Urinary bladder (tissue), 4 donors: ENCODE results near the gene KRTAP12-2. TPM values are rescaled to one million over a fixed set of nuclear protein-coding genes. Genes with fewer than 3 reads are reported as not detected.

Experiments used
- DNase-seq: peaks from one replicate; pipeline ENCODE4 v3.0.0-alpha.2; 2015; ENCODE audit errors: extremely low spot score
- H3K27ac ChIP-seq: one replicate; pipeline ENCODE4 v1.5.1; 2013; ENCODE audit warnings: low read depth, mild to moderate bottlenecking, moderate library complexity
- H3K36me3 ChIP-seq: one replicate; pipeline ENCODE4 v1.6.1; 2013; ENCODE audit warnings: mild to moderate bottlenecking, moderate library complexity; ENCODE audit not compliant: insufficient read depth
- H3K4me1 ChIP-seq: one replicate; pipeline ENCODE4 v1.6.1; 2013; ENCODE audit warnings: mild to moderate bottlenecking, moderate library complexity; ENCODE audit not compliant: insufficient read depth
- H3K4me3 ChIP-seq: one replicate; pipeline ENCODE4 v1.5.1; 2013; ENCODE audit warnings: low read depth, low read length
- WGBS: extraction: QIAGEN DNeasy Blood & Tissue Kit; methylation state at CpG from one replicate; pipeline ENCODE4 v1.1.7; 2013; 5-methylcytosine and 5-hydroxymethylcytosine counted together
- polyA plus RNA-seq: library from polyadenylated mRNA; stranded (reverse); fragments of 200-250 nt; gene quantifications from one replicate; pipeline ENCODE4 v1.2.3, GENCODE V29; 2013
- total RNA-seq: library from RNA; depleted of rRNA; stranded (reverse); fragments of >200 nt; gene quantifications from one replicate; pipeline ENCODE4 v1.2.3, GENCODE V29; 2014
- donor health status: healthy with polysubstance abuse.
- donor health status: healthy.

KRTAP12-2 gene
- total and polyA plus RNA-seq, 2 donors = not detected

DNA sequence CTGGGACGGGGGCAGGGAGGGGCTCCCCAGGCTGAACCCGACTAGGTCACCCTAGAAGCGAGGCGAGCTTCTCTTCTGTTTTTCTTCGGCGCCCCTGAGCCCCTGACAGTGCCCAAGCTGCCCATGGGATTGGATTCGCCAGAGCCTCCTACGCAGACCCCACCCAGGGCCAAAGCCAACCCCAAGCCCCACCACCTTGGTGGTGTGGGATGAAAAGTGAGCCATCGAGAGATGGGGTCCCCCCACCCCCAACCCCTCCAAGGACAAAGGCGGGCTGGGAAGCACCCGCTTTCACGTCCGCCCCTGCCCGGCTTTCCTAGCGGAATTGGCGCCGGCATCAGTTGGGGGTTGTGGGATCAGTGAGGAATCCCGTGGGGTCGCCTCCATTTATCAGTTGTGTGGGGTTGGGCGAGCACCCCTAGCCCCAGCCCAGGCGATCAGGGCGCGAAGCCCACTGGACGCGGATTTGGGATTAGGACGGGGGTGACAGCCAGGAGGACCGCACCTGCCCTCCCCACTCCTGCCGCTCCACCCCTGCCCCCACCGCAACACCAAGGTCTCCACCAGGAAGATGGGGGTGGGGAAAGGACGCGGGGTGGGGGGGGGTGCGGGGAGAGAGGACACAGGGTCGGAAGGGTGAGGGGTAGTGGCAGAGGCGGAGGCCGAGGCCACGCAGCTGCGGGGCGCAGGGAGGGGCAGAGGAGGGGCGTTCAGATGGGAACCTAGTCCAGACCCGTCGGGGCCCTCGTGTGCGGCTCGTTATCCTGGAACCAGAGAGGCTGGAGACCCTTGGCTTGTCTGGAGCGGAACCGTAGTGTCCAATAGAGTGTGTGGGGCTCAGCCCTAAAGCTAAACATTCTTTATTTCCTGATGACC lies 40.2 kb upstream of the KRTAP12-2 start:
- Histone ChIP-seq H3K36me3 (no peaks in the 10 kb centered on the region), H3K27ac (no peak overlapping the region), H3K4me3 (no peak overlapping the region), H3K4me1 (no peaks in the 10 kb centered on the region)
- no peak for DNase-seq
- 2% methylated on average over 45 of the region's 46 CpGs for WGBS

DNA sequence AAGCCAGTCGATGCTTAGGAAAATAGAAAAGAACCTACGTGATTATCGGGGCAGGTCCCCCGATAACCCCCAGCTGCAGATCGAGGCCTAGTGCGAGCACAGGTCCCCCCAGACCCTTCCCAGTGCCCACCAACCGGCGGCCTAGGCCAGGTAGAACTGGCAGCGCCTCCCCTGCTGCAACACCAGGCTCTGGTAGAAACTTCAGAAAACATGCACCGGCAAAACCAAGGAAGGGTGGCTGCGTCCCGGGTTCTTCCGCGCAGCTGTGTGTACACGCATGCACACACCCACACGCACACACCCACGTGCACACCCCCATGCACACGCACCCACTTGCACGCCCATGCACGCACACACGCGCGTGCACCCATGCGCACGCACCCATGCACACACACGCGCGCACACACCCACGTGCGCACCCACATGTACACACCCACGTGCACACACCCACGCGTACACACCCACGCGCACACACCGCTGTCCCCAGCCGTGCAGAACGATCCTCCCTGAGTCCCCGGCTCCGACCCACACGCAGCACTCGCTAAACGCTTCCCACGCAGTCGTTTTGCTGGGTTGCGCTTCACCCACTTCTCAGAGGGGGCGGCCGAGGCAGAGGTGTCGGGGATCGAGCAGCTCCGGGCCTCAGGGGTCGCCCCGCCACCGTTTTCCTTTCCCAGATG lies 39.4 kb upstream of the KRTAP12-2 start:
- 3% methylated on average over 54 of the region's 54 CpGs for WGBS
- DNase-seq = no peak

DNA sequence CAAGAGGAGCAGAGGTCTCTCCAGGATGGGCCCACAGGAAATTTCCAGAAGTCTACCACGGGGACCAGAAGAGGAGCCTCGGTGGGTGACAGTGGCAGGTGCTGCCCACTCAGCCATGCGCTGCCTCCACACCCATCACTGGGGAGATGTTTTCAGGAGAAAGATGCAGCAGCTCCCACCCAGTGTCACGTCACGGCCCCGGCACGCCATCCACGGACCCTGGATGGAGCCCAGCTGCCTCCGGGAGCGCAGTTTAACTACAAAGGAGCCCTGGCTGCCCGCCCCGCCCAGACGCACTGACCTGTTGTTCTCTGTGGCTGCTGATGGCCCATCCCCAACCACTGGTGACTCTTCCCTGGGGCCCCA lies 37.9 kb upstream of the KRTAP12-2 start:
- WGBS = 13% methylated on average over 13 of the region's 13 CpGs
- no peaks in the 10 kb centered on the region for H3K4me1 ChIP-seq
- DNase-seq = no peak
- no peak overlapping the region for H3K4me3 ChIP-seq
- no peaks in the 10 kb centered on the region for H3K36me3 ChIP-seq
- H3K27ac ChIP-seq = no peak overlapping the region

More for the DNA sequence above, 39.4 kb upstream of the KRTAP12-2 start:
- Histone ChIP-seq H3K27ac (no peak overlapping the region), H3K4me1 (no peaks in the 10 kb centered on the region), H3K36me3 (no peaks in the 10 kb centered on the region), H3K4me3 (no peak overlapping the region)

DNA sequence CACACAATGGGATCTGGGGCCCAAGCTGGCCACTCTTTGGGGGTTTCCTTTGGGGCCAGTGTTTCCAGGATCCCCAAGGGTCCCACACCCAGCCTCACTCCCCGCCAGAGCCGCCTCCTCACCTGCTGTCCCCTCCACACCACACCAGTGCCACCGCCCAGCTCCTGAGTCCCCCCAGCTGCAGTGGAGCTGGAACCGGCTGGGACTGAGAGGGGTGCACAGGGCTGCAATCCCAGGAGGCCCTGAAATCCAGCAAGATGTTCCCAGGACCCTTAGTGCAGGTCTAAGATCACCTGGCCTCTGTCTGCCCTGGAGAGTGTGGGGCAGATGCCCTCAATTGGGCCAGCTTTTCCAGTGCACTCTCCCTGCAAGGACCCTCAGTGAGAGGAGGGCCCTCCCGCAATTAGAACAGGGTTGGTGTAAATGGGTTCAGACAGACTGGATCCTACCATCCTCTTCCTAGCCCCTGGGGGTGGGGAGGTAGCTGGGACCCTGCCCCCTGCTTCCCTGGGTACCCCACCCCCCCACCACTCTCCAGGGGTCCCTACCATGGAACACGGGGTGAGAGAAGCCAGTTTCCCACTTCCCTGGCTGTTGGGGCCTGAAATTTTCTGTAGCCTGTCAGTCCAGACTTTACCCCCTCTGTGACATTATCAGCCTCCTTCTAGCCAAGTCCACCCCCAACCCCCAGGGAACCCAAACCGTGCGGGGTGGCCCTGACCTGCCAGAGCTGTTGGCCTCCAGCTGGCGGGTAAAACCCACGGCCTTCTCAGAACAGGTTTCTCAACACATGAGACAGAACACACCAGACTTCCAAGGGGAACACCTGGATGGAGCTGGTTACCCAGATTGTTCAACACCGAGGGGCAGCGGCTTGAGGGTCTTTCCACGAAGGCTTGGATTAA lies 37.3 kb upstream of the KRTAP12-2 start:
- no peaks in the 10 kb centered on the region for H3K36me3 ChIP-seq
- no peaks in the 10 kb centered on the region for H3K4me1 ChIP-seq
- WGBS = 34% methylated on average over 13 of the region's 13 CpGs
- no peak for DNase-seq
- H3K4me3 ChIP-seq = no peak overlapping the region
- no peak overlapping the region for H3K27ac ChIP-seq

DNA sequence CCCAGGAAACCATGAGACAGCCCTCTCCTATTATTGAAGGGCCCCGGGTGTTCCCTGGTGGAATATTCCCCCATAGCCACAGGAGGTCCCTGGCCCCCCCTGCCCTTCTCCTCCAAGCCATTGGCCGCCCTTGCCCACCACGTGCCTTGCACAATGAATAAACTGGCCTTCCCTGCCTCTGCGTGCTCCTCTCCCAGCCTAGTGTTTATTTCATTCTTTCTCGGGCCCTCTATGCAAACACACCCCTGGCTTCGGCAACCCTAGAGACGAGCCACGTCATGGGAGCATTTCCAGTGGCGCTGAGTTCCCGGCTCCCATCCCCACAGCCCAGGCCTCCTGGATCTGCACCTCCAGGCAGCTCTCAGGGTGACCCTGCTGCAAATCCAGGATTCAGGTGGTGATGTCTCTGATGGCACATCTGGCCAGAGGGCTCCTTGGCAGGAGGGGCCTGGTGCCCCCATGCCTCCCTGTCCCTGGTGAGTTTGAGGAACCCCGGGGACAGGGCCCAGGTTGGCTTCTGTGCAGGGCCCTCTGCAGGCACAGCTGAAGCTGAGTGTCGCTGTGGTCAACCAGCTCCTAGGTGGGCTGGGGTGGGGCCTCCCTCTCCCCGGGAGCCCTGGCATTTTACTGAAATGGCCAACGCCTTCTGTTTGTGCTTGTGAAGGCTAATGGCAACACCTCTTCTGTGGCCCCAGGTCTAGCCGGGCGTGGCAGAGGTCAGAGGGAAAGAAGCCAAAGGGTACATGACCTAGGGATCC lies 36.4 kb upstream of the KRTAP12-2 start:
- H3K36me3 ChIP-seq = no peaks in the 10 kb centered on the region
- no peak overlapping the region for H3K4me3 ChIP-seq
- no peak overlapping the region for H3K27ac ChIP-seq
- no peak for DNase-seq
- 35% methylated on average over 16 of the region's 16 CpGs for WGBS
- no peaks in the 10 kb centered on the region for H3K4me1 ChIP-seq

GRCh38 chr21:44702111-44702972 lies 35.6 kb upstream of the KRTAP12-2 start:
- Histone ChIP-seq H3K36me3 (no peaks in the 10 kb centered on the region), H3K4me1 (no peaks in the 10 kb centered on the region), H3K4me3 (no peak overlapping the region), H3K27ac (no peak overlapping the region)
- no peak for DNase-seq
- 68% methylated on average over 22 of the region's 22 CpGs for WGBS

- 17% methylated on average over 12 of the region's 12 CpGs for WGBS
- no peak for DNase-seq
- H3K4me1 ChIP-seq = no peaks in the 10 kb centered on the region
Measured at GRCh38 chr21:44701541-44701940, 34.8 kb upstream of the KRTAP12-2 start.

GRCh38 chr21:44701023-44701400 lies 34.3 kb upstream of the KRTAP12-2 start:
- no peak overlapping the region for H3K27ac ChIP-seq
- no peaks in the 10 kb centered on the region for H3K4me1 ChIP-seq
- H3K4me3 ChIP-seq = no peak overlapping the region
- H3K36me3 ChIP-seq = no peaks in the 10 kb centered on the region
- 79% methylated on average over 14 of the region's 14 CpGs for WGBS
- no peak for DNase-seq

More at GRCh38 chr21:44701541-44701940, 34.8 kb upstream of the KRTAP12-2 start:
- Histone ChIP-seq H3K36me3 (no peaks in the 10 kb centered on the region), H3K4me3 (no peak overlapping the region), H3K27ac (no peak overlapping the region)

DNA sequence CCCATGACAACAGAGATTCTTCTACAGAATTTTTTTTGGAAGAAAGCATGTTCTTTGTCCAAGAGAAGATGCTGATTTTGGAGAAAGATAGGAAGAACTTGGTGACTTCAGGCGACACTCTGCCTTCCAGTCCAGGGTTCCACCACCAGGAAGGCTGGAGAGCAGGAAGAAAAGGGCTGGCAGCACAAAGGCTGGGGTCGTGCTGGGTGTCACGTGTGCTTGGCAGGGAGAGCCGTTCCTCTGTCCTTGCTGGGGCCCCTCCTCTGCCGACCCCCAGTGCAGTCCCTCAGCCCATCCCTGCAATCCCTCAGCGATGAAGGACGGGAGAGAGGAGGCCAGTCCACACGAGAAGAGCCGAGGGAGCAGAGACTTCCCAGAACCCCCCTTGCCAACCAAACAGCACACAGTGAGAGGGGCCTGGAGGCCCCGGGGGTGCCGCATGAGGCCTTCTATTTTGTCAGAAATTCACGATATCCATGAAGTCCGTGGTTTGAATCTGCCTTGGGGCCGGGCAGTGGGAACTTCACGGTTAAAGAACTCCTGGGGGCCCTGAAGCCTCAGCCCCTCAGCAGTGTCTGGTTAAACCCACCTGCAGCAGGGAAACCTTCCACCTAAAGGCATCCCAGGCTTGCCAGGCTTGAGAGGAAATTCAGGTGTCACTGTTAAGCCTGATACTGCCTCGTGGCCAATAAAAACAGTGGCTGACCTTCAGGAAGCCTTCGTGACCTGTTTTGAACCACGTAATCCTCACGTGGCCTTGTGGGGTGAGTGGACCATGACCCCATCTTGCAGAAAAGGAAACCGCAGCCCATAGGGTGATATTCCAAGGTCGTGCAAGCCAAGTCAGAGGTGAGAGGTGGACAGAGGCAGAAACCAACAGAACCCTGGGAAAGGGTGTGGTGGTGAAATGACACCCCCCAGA lies 33.6 kb upstream of the KRTAP12-2 start:
- 41% methylated on average over 21 of the region's 21 CpGs for WGBS
- no peaks in the 10 kb centered on the region for H3K4me1 ChIP-seq
- no peak for DNase-seq
- no peak overlapping the region for H3K27ac ChIP-seq
- H3K4me3 ChIP-seq = no peak overlapping the region
- no peaks in the 10 kb centered on the region for H3K36me3 ChIP-seq

DNA sequence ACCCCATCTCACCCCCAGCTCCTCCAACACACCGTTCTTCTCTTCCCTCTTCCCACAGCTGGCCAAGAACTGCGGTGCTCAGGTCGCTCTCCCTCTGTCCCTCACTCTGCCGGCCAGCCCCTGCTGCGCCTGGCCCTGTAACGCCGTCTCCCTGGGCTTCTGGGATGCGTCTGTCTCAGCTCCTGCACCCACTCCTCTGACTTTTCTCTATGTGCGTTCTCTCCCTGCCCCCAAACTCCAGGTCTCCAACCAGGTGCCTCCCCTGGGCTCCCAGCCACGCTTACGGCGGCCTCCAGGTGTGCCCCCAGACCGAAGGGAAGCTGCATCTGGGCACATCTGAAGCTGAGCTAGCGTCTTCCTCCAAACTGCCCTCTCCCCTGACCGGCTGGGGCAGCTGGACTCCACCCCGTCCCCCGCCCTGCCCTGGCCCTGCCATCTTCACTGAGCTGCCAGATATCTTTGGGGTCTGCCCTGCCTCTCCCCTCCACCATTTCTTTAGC lies 32.8 kb upstream of the KRTAP12-2 start:
- H3K27ac ChIP-seq = no peak overlapping the region
- H3K4me3 ChIP-seq = no peak overlapping the region
- H3K4me1 ChIP-seq = no peaks in the 10 kb centered on the region
- WGBS = 45% methylated on average over 17 of the region's 17 CpGs
- no peak for DNase-seq
- no peaks in the 10 kb centered on the region for H3K36me3 ChIP-seq
